SK-N-SH (cell line): ENCODE data around the gene HAUS1. TPM values are rescaled to one million over a fixed set of nuclear protein-coding genes. Genes with fewer than 3 reads are reported as not detected.

Experiments used
- CTCF ChIA-PET: fragments of 300-600, 350-600 bp; formaldehyde crosslinking; extraction: SDS; loops from one replicate; lab custom pipeline; 2021; lab: Yijun Ruan, JAX
- POLR2A ChIA-PET: fragments of 350-600 bp; sonication (Branson Sonifier 250); formaldehyde crosslinking; extraction: SDS; loops from one replicate; lab custom pipeline; 2020; ENCODE audit warnings: antibody characterized with exemption, inconsistent platforms; lab: Yijun Ruan, JAX
- DNase-seq: peaks from one replicate; pipeline ENCODE4 v3.0.0; 2012
- H2AFZ ChIP-seq: fragments of 200-600 bp; sonication (generic); 2 replicates; pipeline ENCODE4 v1.8.1; 2016; ENCODE audit warnings: antibody characterized with exemption, mild to moderate bottlenecking, low read depth
- H3F3A ChIP-seq: fragments of 200-600 bp; sonication (generic); replicated peaks from 2 replicates; pipeline ENCODE3; 2016; ENCODE audit warnings: antibody characterized with exemption, mild to moderate bottlenecking; ENCODE audit not compliant: insufficient read depth
- H3K27ac ChIP-seq, 2 experiments: fragments of 200-500 bp in 1 of 2; fragments of 200-600 bp in 1 of 2; sonication (Bioruptor generic) in 1 of 2; sonication (generic), shearing (Covaris generic) in 1 of 2; 2 replicates each; pipeline versions ENCODE4 v1.5.1 to v1.6.1; 2014 to 2016; ENCODE audit warnings: low read depth in 2 of 2, inconsistent platforms in 1 of 2, low read length in 1 of 2, mild to moderate bottlenecking in 1 of 2, mixed read lengths in 1 of 2
- H3K27me3 ChIP-seq: fragments of 200-600 bp; sonication (generic), shearing (Covaris generic); 2 replicates; pipeline ENCODE4 v1.6.1; 2016; ENCODE audit warnings: mixed run types; ENCODE audit not compliant: insufficient read depth
- H3K36me3 ChIP-seq, 2 experiments: fragments of 200-500 bp in 1 of 2; fragments of 200-600 bp in 1 of 2; sonication (Bioruptor generic) in 1 of 2; sonication (generic) in 1 of 2; replicated peaks in 1 of 2; 2 replicates each; pipeline versions ENCODE3 to v1.5.1; 2014 to 2016; ENCODE audit warnings: low read length in 1 of 2, mild to moderate bottlenecking in 1 of 2; ENCODE audit not compliant: insufficient read depth in 2 of 2, control insufficient read depth in 1 of 2
- H3K4me1 ChIP-seq, 2 experiments: fragments of 200-500 bp in 1 of 2; fragments of 200-600 bp in 1 of 2; sonication (Bioruptor generic) in 1 of 2; sonication (generic), shearing (Covaris generic) in 1 of 2; 2 replicates each; pipeline versions ENCODE4 v1.5.1 to v1.6.1; 2014 to 2016; ENCODE audit warnings: low read depth in 1 of 2, low read length in 1 of 2, mixed run types in 1 of 2; ENCODE audit not compliant: insufficient read depth in 2 of 2, control insufficient read depth in 1 of 2
- H3K4me2 ChIP-seq: fragments of 200-600 bp; sonication (generic), shearing (Covaris generic); 2 replicates; pipeline ENCODE4 v1.6.1; 2017; ENCODE audit warnings: mixed run types
- H3K4me3 ChIP-seq, 2 experiments: fragments of 200-500 bp in 1 of 2; fragments of 200-600 bp in 1 of 2; sonication (Bioruptor generic) in 1 of 2; sonication (generic), shearing (Covaris generic) in 1 of 2; 2 replicates each; pipeline versions ENCODE4 v1.5.1 to v1.8.1; 2014 to 2016; ENCODE audit warnings: low read depth in 2 of 2, inconsistent platforms in 1 of 2, low read length in 1 of 2, mild to moderate bottlenecking in 1 of 2, mixed read lengths in 1 of 2, moderate library complexity in 1 of 2
- H3K79me2 ChIP-seq: fragments of 200-600 bp; sonication (generic); 2 replicates; pipeline ENCODE4 v1.8.1; 2017; ENCODE audit warnings: mild to moderate bottlenecking; ENCODE audit not compliant: insufficient read depth
- H3K9ac ChIP-seq: fragments of 200-600 bp; sonication (generic); 2 replicates; pipeline ENCODE4 v1.6.1; 2017; ENCODE audit warnings: mixed run types
- H3K9me2 ChIP-seq: fragments of 200-600 bp; sonication (generic); 2 replicates; pipeline ENCODE4 v1.6.1; 2017; ENCODE audit warnings: mixed run types
- H3K9me3 ChIP-seq: fragments of 200-600 bp; sonication (generic); 2 replicates; pipeline ENCODE4 v1.6.1; 2017; ENCODE audit warnings: mixed run types, mild to moderate bottlenecking, moderate library complexity
- H4K20me1 ChIP-seq: fragments of 200-600 bp; sonication (generic); 2 replicates; pipeline ENCODE4 v1.6.1; 2017; ENCODE audit warnings: mild to moderate bottlenecking, mixed run types; ENCODE audit not compliant: insufficient read depth
- CHD2 ChIP-seq: fragments of 150-350 bp; IDR thresholded peaks from 2 replicates; pipeline ENCODE4 v1.6.1; 2018; ENCODE audit warnings: low read length; ENCODE audit not compliant: partially characterized antibody
- ELF1 ChIP-seq: IDR thresholded peaks from 2 replicates; pipeline ENCODE4 v1.4.0; 2012
- EP300 ChIP-seq, 2 experiments: IDR thresholded peaks; 2 replicates each; pipeline versions ENCODE4 v1.4.0 to v1.6.1; 2012; ENCODE audit warnings: borderline replicate concordance in 1 of 2, low read depth in 1 of 2, low read length in 1 of 2
- FOSL2 ChIP-seq: IDR thresholded peaks from 2 replicates; pipeline ENCODE4 v1.4.0; 2012; ENCODE audit warnings: low read depth, mild to moderate bottlenecking, moderate library complexity, borderline replicate concordance
- JUND ChIP-seq: IDR thresholded peaks from 2 replicates; pipeline ENCODE4 v1.4.0; 2012
- MAX ChIP-seq: IDR thresholded peaks from 2 replicates; pipeline ENCODE4 v1.4.0; 2012; ENCODE audit warnings: low read depth
- MEF2A ChIP-seq: IDR thresholded peaks from 2 replicates; pipeline ENCODE4 v1.4.0; 2012; ENCODE audit warnings: low read depth, borderline replicate concordance
- NFIC ChIP-seq: IDR thresholded peaks from 2 replicates; pipeline ENCODE4 v1.4.0; 2012; ENCODE audit warnings: borderline replicate concordance
- PBX3 ChIP-seq: IDR thresholded peaks from 2 replicates; pipeline ENCODE4; 2012
- POLR2AphosphoS5 ChIP-seq: IDR thresholded peaks from 2 replicates; pipeline ENCODE4 v1.6.1; 2012; ENCODE audit warnings: low read depth, low read length
- RAD21 ChIP-seq: IDR thresholded peaks from 2 replicates; pipeline ENCODE4 v1.6.1; 2012; ENCODE audit warnings: mild to moderate bottlenecking, low read length
- RXRA ChIP-seq: IDR thresholded peaks from 2 replicates; pipeline ENCODE4 v1.4.0; 2012; ENCODE audit warnings: low read depth, mild to moderate bottlenecking, borderline replicate concordance
- SIN3A ChIP-seq: IDR thresholded peaks from 2 replicates; pipeline ENCODE4 v1.6.1; 2012; ENCODE audit warnings: low read depth, mild to moderate bottlenecking, low read length, moderate library complexity, borderline replicate concordance
- SMC3 ChIP-seq: IDR thresholded peaks from 2 replicates; pipeline ENCODE4 v1.6.1; 2012; ENCODE audit warnings: low read depth, low read length, improper control_type of control experiment
- TAF1 ChIP-seq: IDR thresholded peaks from 2 replicates; pipeline ENCODE4 v1.6.1; 2012; ENCODE audit warnings: low read depth, mild to moderate bottlenecking, low read length, moderate library complexity, borderline replicate concordance
- TCF12 ChIP-seq: IDR thresholded peaks from 2 replicates; pipeline ENCODE4 v1.4.0; 2012
- TEAD4 ChIP-seq: IDR thresholded peaks from 2 replicates; pipeline ENCODE4 v1.4.0; 2012; ENCODE audit warnings: mild to moderate bottlenecking, borderline replicate concordance; ENCODE audit not compliant: insufficient read depth
- USF1 ChIP-seq: IDR thresholded peaks from 2 replicates; pipeline ENCODE4 v1.4.0; 2012; ENCODE audit warnings: low read depth, borderline replicate concordance
- USF2 ChIP-seq: fragments of 150-350 bp; IDR thresholded peaks from 2 replicates; pipeline ENCODE4 v1.6.1; 2017; ENCODE audit warnings: antibody characterized with exemption, low read length, low read depth, borderline replicate concordance
- ZBTB33 ChIP-seq: IDR thresholded peaks from 2 replicates; pipeline ENCODE4 v1.4.0; 2012; ENCODE audit warnings: low read depth, borderline replicate concordance
- WGBS: methylation state at CpG from one replicate; pipeline ENCODE4 v1.1.6; 2017; ENCODE audit warnings: low lambda C conversion rate; 5-methylcytosine and 5-hydroxymethylcytosine counted together
- polyA plus RNA-seq, 3 experiments: library from polyadenylated mRNA; depleted of rRNA; stranded (reverse); fragments of >200 nt; gene quantifications; 2 replicates each; pipeline ENCODE4 v1.2.3, GENCODE V29; 2012

Gene HAUS1
- polyA plus RNA-seq, 1 of the 3 experiments (the other 2 are of a cell fraction) = 55.2 TPM

- 40% methylated on average over 2 of the region's 2 CpGs for WGBS
- H3K9ac ChIP-seq = no peak overlapping the region
- H3F3A ChIP-seq = peaks cover 8% of the 10 kb centered on the region
- no peak for DNase-seq
- H3K27me3 ChIP-seq = no peaks in the 10 kb centered on the region
- no peaks in the 10 kb centered on the region for H3K9me3 ChIP-seq
- CTCF ChIA-PET = interaction anchor here (4.6 kb wide), 1 partner anchor 18 kb away, joined by 26 read pairs; a partner anchor contains a TSS
- POLR2A ChIA-PET = no interaction called here
- H2AFZ ChIP-seq = 0 out of 2 replicates have a peak overlapping the region, but pooled peaks have one; percentile 14
- no peaks in the 10 kb centered on the region for H4K20me1 ChIP-seq
- peaks cover 13 to 18% of the 10 kb centered on the region in 2 experiments; a peak in 2 of 4 replicates for H3K4me1 ChIP-seq
- H3K9me2 ChIP-seq = no peaks in the 10 kb centered on the region
- TF ChIP-seq PBX3 (peak; percentile 57; the same call in 1 of the 2 replicates), NFIC (peak; percentile 63), SIN3A (no peak), TCF12 (peak; percentile 82), EP300 (IDR thresholded peaks at IDR 0.05; ENCODE audit: borderline replicate concordance in 1 of 2, low read depth in 1 of 2, low read length in 1 of 2) (peak in 1 of 2 experiments; percentile 71; a peak in 1 of 4 replicates), ZBTB33 (no peak), POLR2AphosphoS5 (peak; percentile 28; the same call in 1 of the 2 replicates), USF1 (no peak), MAX (peak; percentile 20; the same call in 1 of the 2 replicates), SMC3 (no peak), RAD21 (no peak), CHD2 (no peak), JUND (peak; percentile 83), ELF1 (peak; percentile 15; the same call in 1 of the 2 replicates), USF2 (no peak), TAF1 (no peak), MEF2A (no peak), FOSL2 (peak; percentile 93), TEAD4 (peak; percentile 92), RXRA (peak; percentile 51; the same call in 1 of the 2 replicates)
- no peak overlapping the region for H3K4me3 ChIP-seq
- H3K27ac ChIP-seq = peak overlapping the region in 1 of 2 experiments; percentile 62; a peak in 2 of 4 replicates
- peak overlapping the region; percentile 25 for H3K4me2 ChIP-seq
- no peaks in the 10 kb centered on the region for H3K36me3 ChIP-seq
- H3K79me2 ChIP-seq = no peaks in the 10 kb centered on the region
Measured at GRCh38 chr18:46155641-46156051, 51.5 kb downstream of the HAUS1 start.
